Measurements from ENCODE around the gene DBI.

DNA sequence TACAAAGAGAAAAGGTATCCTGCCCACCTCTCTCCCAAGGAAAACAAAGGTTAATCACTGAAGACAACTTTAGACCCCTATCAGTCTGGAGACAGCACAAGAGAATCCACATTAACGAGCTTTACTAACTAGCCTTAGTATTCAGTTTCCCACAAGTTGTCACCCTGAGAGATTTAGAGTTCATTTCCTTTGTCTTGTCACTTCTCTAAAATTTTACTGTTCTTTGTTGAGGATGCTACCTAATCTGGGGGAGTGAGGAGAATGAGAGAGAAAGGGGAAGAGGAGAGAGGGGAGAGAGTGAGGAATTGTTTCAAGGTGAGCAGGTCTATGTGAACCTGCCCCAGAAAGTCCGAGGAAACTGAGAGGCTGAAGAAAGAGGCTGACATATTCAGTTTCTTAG is 28.5 kb upstream of the DBI start:
- TF ChIP-seq, protein P1, sequence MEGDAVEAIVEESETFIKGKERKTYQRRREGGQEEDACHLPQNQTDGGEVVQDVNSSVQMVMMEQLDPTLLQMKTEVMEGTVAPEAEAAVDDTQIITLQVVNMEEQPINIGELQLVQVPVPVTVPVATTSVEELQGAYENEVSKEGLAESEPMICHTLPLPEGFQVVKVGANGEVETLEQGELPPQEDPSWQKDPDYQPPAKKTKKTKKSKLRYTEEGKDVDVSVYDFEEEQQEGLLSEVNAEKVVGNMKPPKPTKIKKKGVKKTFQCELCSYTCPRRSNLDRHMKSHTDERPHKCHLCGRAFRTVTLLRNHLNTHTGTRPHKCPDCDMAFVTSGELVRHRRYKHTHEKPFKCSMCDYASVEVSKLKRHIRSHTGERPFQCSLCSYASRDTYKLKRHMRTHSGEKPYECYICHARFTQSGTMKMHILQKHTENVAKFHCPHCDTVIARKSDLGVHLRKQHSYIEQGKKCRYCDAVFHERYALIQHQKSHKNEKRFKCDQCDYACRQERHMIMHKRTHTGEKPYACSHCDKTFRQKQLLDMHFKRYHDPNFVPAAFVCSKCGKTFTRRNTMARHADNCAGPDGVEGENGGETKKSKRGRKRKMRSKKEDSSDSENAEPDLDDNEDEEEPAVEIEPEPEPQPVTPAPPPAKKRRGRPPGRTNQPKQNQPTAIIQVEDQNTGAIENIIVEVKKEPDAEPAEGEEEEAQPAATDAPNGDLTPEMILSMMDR (IDR thresholded peaks at IDR 0.05) = no peak
- TF ChIP-seq POLR2A (IDR thresholded peaks at IDR 0.05) (no peak), POLR2AphosphoS5 (IDR thresholded peaks at IDR 0.05) (no peak)

All from prostate gland (tissue), 2 donors.